ENCODE results near the gene ZBTB6.
A peak's percentile ranks its signal among the peaks of the same experiment; 100 is the strongest.
"Not testable (repeated sequence)": the region's sequence is repeated elsewhere in the genome, so short reads cannot be mapped to it uniquely, and the experiment has no call there.

The ZBTB6 gene

GRCh38 chr9:122900791-122901190, 12.3 kb downstream of the ZBTB6 start:
- TF ChIP-seq CTCF (IDR thresholded peaks at IDR 0.05; ENCODE audit: insufficient read depth, low read length, poor library complexity, severe bottlenecking) = no peak
- peaks cover 2% of the 10 kb centered on the region for H3K36me3 ChIP-seq (ENCODE audit: control insufficient read depth, insufficient read depth, low read length)
- H3K4me3 ChIP-seq (replicated peaks; ENCODE audit: low read depth, low read length) = peak overlapping the region; percentile 48
- no peak for DNase-seq (ENCODE audit: extremely low read depth, insufficient read length)
- no peaks in the 10 kb centered on the region for H3K27me3 ChIP-seq (replicated peaks; ENCODE audit: control insufficient read depth, insufficient read depth, low read length)

- no peak overlapping the region for H3K4me3 ChIP-seq (replicated peaks; ENCODE audit: low read depth, low read length)
- no peaks in the 10 kb centered on the region for H3K27me3 ChIP-seq (replicated peaks; ENCODE audit: control insufficient read depth, insufficient read depth, low read length)
- H3K36me3 ChIP-seq (ENCODE audit: control insufficient read depth, insufficient read depth, low read length) = peaks cover 2% of the 10 kb centered on the region
- DNase-seq (ENCODE audit: extremely low read depth, insufficient read length) = no peak
- no peak for TF ChIP-seq CTCF (IDR thresholded peaks at IDR 0.05; ENCODE audit: insufficient read depth, low read length, poor library complexity, severe bottlenecking)
Observed at GRCh38 chr9:122897969-122898368, 15.2 kb downstream of the ZBTB6 start.

- Histone ChIP-seq H3K27me3 (replicated peaks; ENCODE audit: control insufficient read depth, insufficient read depth, low read length) (no peaks in the 10 kb centered on the region), H3K36me3 (ENCODE audit: control insufficient read depth, insufficient read depth, low read length) (peaks cover 2% of the 10 kb centered on the region), H3K4me3 (replicated peaks; ENCODE audit: low read depth, low read length) (no peak overlapping the region)
- no peak for TF ChIP-seq CTCF (IDR thresholded peaks at IDR 0.05; ENCODE audit: insufficient read depth, low read length, poor library complexity, severe bottlenecking)
- no peak for DNase-seq (ENCODE audit: extremely low read depth, insufficient read length)
Observed at GRCh38 chr9:122888480-122888879, 24.6 kb downstream of the ZBTB6 start.

GRCh38 chr9:122883125-122883524, 30.0 kb downstream of the ZBTB6 start:
- H3K4me3 ChIP-seq (replicated peaks; ENCODE audit: low read depth, low read length) = no peak overlapping the region
- H3K36me3 ChIP-seq (ENCODE audit: control insufficient read depth, insufficient read depth, low read length) = peaks cover 11% of the 10 kb centered on the region
- no peak for TF ChIP-seq CTCF (IDR thresholded peaks at IDR 0.05; ENCODE audit: insufficient read depth, low read length, poor library complexity, severe bottlenecking)
- no peaks in the 10 kb centered on the region for H3K27me3 ChIP-seq (replicated peaks; ENCODE audit: control insufficient read depth, insufficient read depth, low read length)
- no peak for DNase-seq (ENCODE audit: extremely low read depth, insufficient read length)

- H3K36me3 ChIP-seq (ENCODE audit: control insufficient read depth, insufficient read depth, low read length) = peaks cover 25% of the 10 kb centered on the region
- no peak overlapping the region for H3K4me3 ChIP-seq (replicated peaks; ENCODE audit: low read depth, low read length)
- no peak for TF ChIP-seq CTCF (IDR thresholded peaks at IDR 0.05; ENCODE audit: insufficient read depth, low read length, poor library complexity, severe bottlenecking)
- no peak for DNase-seq (ENCODE audit: extremely low read depth, insufficient read length)
- H3K27me3 ChIP-seq (replicated peaks; ENCODE audit: control insufficient read depth, insufficient read depth, low read length) = no peaks in the 10 kb centered on the region
Observed at GRCh38 chr9:122879443-122879842, 33.7 kb downstream of the ZBTB6 start.

GRCh38 chr9:122875523-122875922, 37.6 kb downstream of the ZBTB6 start:
- H3K4me3 ChIP-seq (replicated peaks; ENCODE audit: low read depth, low read length) = no peak overlapping the region
- H3K27me3 ChIP-seq (replicated peaks; ENCODE audit: control insufficient read depth, insufficient read depth, low read length) = no peaks in the 10 kb centered on the region
- TF ChIP-seq CTCF (IDR thresholded peaks at IDR 0.05; ENCODE audit: insufficient read depth, low read length, poor library complexity, severe bottlenecking) = no peak
- no peak for DNase-seq (ENCODE audit: extremely low read depth, insufficient read length)
- H3K36me3 ChIP-seq (ENCODE audit: control insufficient read depth, insufficient read depth, low read length) = peaks cover 21% of the 10 kb centered on the region

- not testable (repeated sequence) for DNase-seq (ENCODE audit: extremely low read depth, insufficient read length); H3K4me3 ChIP-seq (replicated peaks; ENCODE audit: low read depth, low read length); H3K27me3 ChIP-seq (replicated peaks; ENCODE audit: control insufficient read depth, insufficient read depth, low read length); H3K36me3 ChIP-seq (ENCODE audit: control insufficient read depth, insufficient read depth, low read length)
Observed at GRCh38 chr9:122867276-122867675, 45.8 kb downstream of the ZBTB6 start.
